MCF 10A (cell line): ENCODE results near the gene MUSTN1. TPM values are rescaled to one million over a fixed set of nuclear protein-coding genes. Genes with fewer than 3 reads are reported as not detected.
A peak's percentile ranks its signal among the peaks of the same experiment; 100 is the strongest.

ENCODE experiments used
- BruUV-seq: library from RNA; stranded (reverse); fragments of 400-500 nt; replicated peaks from 2 replicates; lab custom pipeline; 2021; lab: Mats Ljungman, UMichigan
- CTCF ChIA-PET: fragments of 300-600 bp; sonication (Branson Sonifier 250); formaldehyde crosslinking; extraction: SDS; loops from one replicate; lab custom pipeline; 2021; ENCODE audit warnings: antibody characterized with exemption, inconsistent platforms; lab: Yijun Ruan, JAX
- POLR2A ChIA-PET: fragments of 300-600, 350-650 bp; sonication (Branson Sonifier 250); formaldehyde crosslinking; extraction: SDS; loops from one replicate; lab custom pipeline; 2020; ENCODE audit warnings: antibody characterized with exemption, inconsistent platforms; lab: Yijun Ruan, JAX
- DNase-seq: peaks from one replicate; pipeline ENCODE4 v3.0.0-alpha.2; 2018; ENCODE audit not compliant: unreplicated experiment
- H3K27ac Mint-ChIP-seq: one replicate; pipeline ENCODE4 v1.8.0; 2022; ENCODE audit warnings: mild to moderate bottlenecking, low read depth, mixed read lengths; ENCODE audit not compliant: unreplicated experiment
- H3K27me3 Mint-ChIP-seq: one replicate; pipeline ENCODE4 v1.8.0; 2022; ENCODE audit warnings: mixed read lengths; ENCODE audit not compliant: insufficient read depth, unreplicated experiment
- H3K36me3 Mint-ChIP-seq: one replicate; pipeline ENCODE4 v1.8.0; 2022; ENCODE audit warnings: mild to moderate bottlenecking, moderate library complexity, mixed read lengths; ENCODE audit not compliant: insufficient read depth, unreplicated experiment
- H3K4me1 Mint-ChIP-seq: one replicate; pipeline ENCODE4 v1.8.0; 2022; ENCODE audit warnings: mixed read lengths; ENCODE audit not compliant: insufficient read depth, unreplicated experiment
- H3K4me3 Mint-ChIP-seq: one replicate; pipeline ENCODE4 v1.8.0; 2022; ENCODE audit warnings: mild to moderate bottlenecking, moderate library complexity, mixed read lengths; ENCODE audit not compliant: unreplicated experiment
- H3K9me3 Mint-ChIP-seq: one replicate; pipeline ENCODE4 v1.8.0; 2022; ENCODE audit warnings: mixed read lengths; ENCODE audit not compliant: unreplicated experiment
- CTCF ChIP-seq: fragments of 200-600 bp; IDR thresholded peaks from one replicate; pipeline ENCODE4 v1.8.0; 2022; ENCODE audit warnings: antibody characterized with exemption, mild to moderate bottlenecking; ENCODE audit not compliant: unreplicated experiment
- intact Hi-C: fragments of 100-400 bp; cut with micrococcal nuclease; formaldehyde crosslinking; loops from 2 replicates; pipeline ENCODE4 v1.14.1; 2022
- total RNA-seq: library from RNA; stranded (reverse); gene quantifications from 2 replicates; pipeline ENCODE4 v1.2.3, GENCODE V29; 2022

MUSTN1 gene
- total RNA-seq, 1 experiment from 2014 or later: not detected

DNA sequence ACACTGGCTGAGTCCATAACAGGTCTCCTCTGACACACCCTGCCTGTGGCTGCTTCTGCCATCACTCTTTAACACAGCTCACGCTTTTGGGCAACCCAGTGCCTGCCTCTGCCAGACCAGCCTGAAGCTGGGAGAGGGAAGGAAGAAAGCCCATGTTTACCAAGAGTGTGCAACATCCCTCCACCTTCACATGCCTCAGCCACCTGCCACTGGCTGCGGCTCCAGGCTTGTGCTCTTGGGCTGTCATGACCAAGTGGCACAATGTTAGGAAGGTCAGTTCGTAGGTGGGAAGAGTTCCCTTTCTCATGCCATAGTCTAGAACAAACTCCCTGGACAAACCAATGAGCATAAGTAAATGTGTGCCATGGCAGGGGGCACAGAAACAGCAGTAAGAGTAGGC lies 42.3 kb upstream of the MUSTN1 start:
- BruUV-seq: no TSS peak
- CTCF ChIA-PET: interaction anchor here (0.6 kb wide), 1 partner anchor 839 kb away, joined by 7 read pairs; no protein-coding TSS in a partner anchor

GRCh38 chr3:52874864-52875587 lies 40.2 kb upstream of the MUSTN1 start:
- TF ChIP-seq CTCF: no peak
- no peaks in the 10 kb centered on the region for H3K27me3 Mint-ChIP-seq
- CTCF ChIA-PET: interaction anchor here (0.6 kb wide), 1 partner anchor 83 kb away, joined by 3 read pairs; no protein-coding TSS in a partner anchor

More for the DNA sequence above, 42.3 kb upstream of the MUSTN1 start:
- DNase-seq: no peak
- Mint-ChIP-seq H3K27ac (no peak overlapping the region), H3K36me3 (peaks cover 8% of the 10 kb centered on the region), H3K27me3 (no peaks in the 10 kb centered on the region), H3K4me1 (peaks cover 2% of the 10 kb centered on the region), H3K9me3 (no peaks in the 10 kb centered on the region), H3K4me3 (no peak overlapping the region)
- no peak for TF ChIP-seq CTCF
- intact Hi-C loops: no loop called here
- POLR2A ChIA-PET: no interaction called here

GRCh38 chr3:52874160-52874701 lies 39.4 kb upstream of the MUSTN1 start:
- no peak for DNase-seq
- intact Hi-C loops: no loop called here
- no TSS peak for BruUV-seq
- Mint-ChIP-seq H3K36me3 (no peaks in the 10 kb centered on the region), H3K4me1 (peaks cover 7% of the 10 kb centered on the region), H3K27ac (no peak overlapping the region), H3K9me3 (no peaks in the 10 kb centered on the region), H3K27me3 (no peaks in the 10 kb centered on the region), H3K4me3 (no peak overlapping the region)
- POLR2A ChIA-PET: no interaction called here
- CTCF ChIA-PET: interaction anchor here (0.8 kb wide), 1 partner anchor 412 kb away, joined by 6 read pairs; no protein-coding TSS in a partner anchor
- no peak for TF ChIP-seq CTCF

More at GRCh38 chr3:52874864-52875587, 40.2 kb upstream of the MUSTN1 start:
- no peak overlapping the region for H3K4me3 Mint-ChIP-seq
- H3K27ac Mint-ChIP-seq: no peak overlapping the region
- POLR2A ChIA-PET: interaction anchor here (0.7 kb wide), 1 partner anchor 8 kb away, joined by 3 read pairs; no protein-coding TSS in a partner anchor
- no peak for DNase-seq
- intact Hi-C loops: no loop called here
- H3K4me1 Mint-ChIP-seq: peaks cover 7% of the 10 kb centered on the region
- no peaks in the 10 kb centered on the region for H3K9me3 Mint-ChIP-seq
- BruUV-seq: no TSS peak
- H3K36me3 Mint-ChIP-seq: peaks cover 6% of the 10 kb centered on the region

- no peak overlapping the region for H3K27ac Mint-ChIP-seq
- peak; percentile 49 for DNase-seq
- H3K4me3 Mint-ChIP-seq: no peak overlapping the region
- TF ChIP-seq CTCF: no peak
- ChIA-PET POLR2A (no interaction called here), CTCF (interaction anchor here (0.6 to 0.8 kb wide), 2 partner anchors 413 to 1033 kb away, joined by 3 to 6 read pairs; no protein-coding TSS in a partner anchor)
- H3K36me3 Mint-ChIP-seq: no peaks in the 10 kb centered on the region
- BruUV-seq: no TSS peak
- H3K9me3 Mint-ChIP-seq: no peaks in the 10 kb centered on the region
- intact Hi-C loops: no loop called here
- no peaks in the 10 kb centered on the region for H3K27me3 Mint-ChIP-seq
- H3K4me1 Mint-ChIP-seq: peaks cover 7% of the 10 kb centered on the region
These were observed 38.8 kb upstream of the MUSTN1 start for GRCh38 chr3:52873433-52874159.
